Tongue (tissue), 2 donors: ENCODE measurements around the gene TMEM109. TPM values are rescaled to one million over a fixed set of nuclear protein-coding genes. Genes with fewer than 3 reads are reported as not detected.

Experiments used
- DNase-seq: peaks from one replicate; pipeline ENCODE4 v3.0.0-alpha.2; 2015
- total RNA-seq: library from RNA; depleted of rRNA; stranded (reverse); fragments of >200 nt; gene quantifications from one replicate; pipeline ENCODE4 v1.2.3, GENCODE V29; 2014

Gene TMEM109
- total RNA-seq, 1 donor from 2014 or later: 34.0 TPM

- DNase-seq: no peak
Observed at GRCh38 chr11:60971520-60971919, 57.6 kb downstream of the TMEM109 start, which contains the start of gene CD6. CD6 (plus strand) TSS chr11:60971680; CDS start chr11:60971866, 186 bp downstream.

- DNase-seq: no peak
Observed at GRCh38 chr11:60972182-60973030, 58.4 kb downstream of the TMEM109 start.

Other genes with a start within 250 kb of the TMEM109 start
- not detected for gene MS4A8, start 214.5 kb upstream of the TMEM109 start, total RNA-seq
- gene MS4A18, start 189.4 kb upstream of the TMEM109 start, total RNA-seq: not detected
- not detected for gene MS4A15, start 157.3 kb upstream of the TMEM109 start, total RNA-seq
- not detected for gene MS4A10, start 128.8 kb upstream of the TMEM109 start, total RNA-seq
- gene CCDC86, start 72.0 kb upstream of the TMEM109 start, total RNA-seq: 10.3 TPM
- gene PTGDR2, start 58.2 kb upstream of the TMEM109 start, total RNA-seq: 1.3 TPM
- not detected for gene ZP1, start 46.6 kb upstream of the TMEM109 start, total RNA-seq
- 35.9 TPM for gene PRPF19, start 7.6 kb upstream of the TMEM109 start, total RNA-seq
- 29.7 TPM for gene TMEM132A, start 10.3 kb downstream of the TMEM109 start, total RNA-seq
- gene SLC15A3, start 38.0 kb downstream of the TMEM109 start, total RNA-seq: 8.0 TPM
- not detected for gene CD6, start 57.5 kb downstream of the TMEM109 start, total RNA-seq
- 0.31 TPM for gene CD5, start 188.3 kb downstream of the TMEM109 start, total RNA-seq
- 11.9 TPM for gene VPS37C, start 247.3 kb downstream of the TMEM109 start, total RNA-seq